Nucleus accumbens (tissue), 56 donors: ENCODE results near the gene PCDH20.
"Not testable (repeated sequence)": the region's sequence is repeated elsewhere in the genome, so short reads cannot be mapped to it uniquely, and the experiment has no call there.

ENCODE experiments used
- DNase-seq, 56 donors: peaks; one replicate each; lab custom pipeline; 2025; lab: John Stamatoyannopoulos, UW

PCDH20 gene, protein sequence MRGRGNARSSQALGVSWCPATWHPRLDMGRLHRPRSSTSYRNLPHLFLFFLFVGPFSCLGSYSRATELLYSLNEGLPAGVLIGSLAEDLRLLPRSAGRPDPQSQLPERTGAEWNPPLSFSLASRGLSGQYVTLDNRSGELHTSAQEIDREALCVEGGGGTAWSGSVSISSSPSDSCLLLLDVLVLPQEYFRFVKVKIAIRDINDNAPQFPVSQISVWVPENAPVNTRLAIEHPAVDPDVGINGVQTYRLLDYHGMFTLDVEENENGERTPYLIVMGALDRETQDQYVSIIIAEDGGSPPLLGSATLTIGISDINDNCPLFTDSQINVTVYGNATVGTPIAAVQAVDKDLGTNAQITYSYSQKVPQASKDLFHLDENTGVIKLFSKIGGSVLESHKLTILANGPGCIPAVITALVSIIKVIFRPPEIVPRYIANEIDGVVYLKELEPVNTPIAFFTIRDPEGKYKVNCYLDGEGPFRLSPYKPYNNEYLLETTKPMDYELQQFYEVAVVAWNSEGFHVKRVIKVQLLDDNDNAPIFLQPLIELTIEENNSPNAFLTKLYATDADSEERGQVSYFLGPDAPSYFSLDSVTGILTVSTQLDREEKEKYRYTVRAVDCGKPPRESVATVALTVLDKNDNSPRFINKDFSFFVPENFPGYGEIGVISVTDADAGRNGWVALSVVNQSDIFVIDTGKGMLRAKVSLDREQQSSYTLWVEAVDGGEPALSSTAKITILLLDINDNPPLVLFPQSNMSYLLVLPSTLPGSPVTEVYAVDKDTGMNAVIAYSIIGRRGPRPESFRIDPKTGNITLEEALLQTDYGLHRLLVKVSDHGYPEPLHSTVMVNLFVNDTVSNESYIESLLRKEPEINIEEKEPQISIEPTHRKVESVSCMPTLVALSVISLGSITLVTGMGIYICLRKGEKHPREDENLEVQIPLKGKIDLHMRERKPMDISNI

DNA sequence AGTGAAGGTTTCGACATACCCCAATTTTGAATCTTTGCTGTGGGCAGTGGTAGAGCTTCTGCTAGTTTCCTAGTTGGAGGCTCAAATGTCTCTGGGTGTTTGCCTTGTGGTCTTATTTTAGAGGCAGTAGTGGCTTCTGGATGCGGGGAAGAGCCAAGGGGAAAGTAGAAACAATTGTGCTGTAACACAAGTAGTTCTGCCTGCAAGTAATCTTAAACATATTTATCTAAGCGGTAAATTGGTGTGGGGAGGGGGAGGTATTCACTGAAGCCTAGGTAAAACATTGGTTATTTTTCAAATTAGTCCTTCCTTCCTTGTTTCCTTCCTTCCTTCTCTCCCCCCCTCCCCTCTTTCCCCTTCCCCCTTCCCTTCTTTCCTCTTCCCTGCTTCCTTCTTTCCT is at the start of gene PCDH20:
PCDH20 (minus strand) TSS at position 101 of the 400 bp plus-strand sequence. CDS start 691 bp downstream, outside the sequence.
- no peak for DNase-seq

DNA sequence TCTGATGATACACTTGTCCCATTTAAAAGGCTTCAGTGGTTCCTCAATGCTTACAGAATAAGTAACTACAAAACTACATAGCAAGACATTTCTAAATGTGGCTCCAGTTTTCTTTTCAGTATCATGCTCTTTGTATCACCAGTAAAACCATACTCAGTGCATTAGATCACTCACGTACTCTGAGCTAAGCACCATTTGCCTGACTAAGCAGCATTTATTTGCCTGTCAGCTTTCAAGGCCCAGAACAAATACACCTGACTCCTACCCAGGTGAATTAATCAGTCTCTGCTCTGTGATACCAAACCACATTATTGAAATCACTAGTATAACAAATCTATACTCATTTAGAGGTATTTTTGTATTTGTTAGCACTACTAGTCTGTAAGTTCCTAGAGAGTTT is 47.4 kb upstream of the PCDH20 start:
- no peak for DNase-seq

DNA sequence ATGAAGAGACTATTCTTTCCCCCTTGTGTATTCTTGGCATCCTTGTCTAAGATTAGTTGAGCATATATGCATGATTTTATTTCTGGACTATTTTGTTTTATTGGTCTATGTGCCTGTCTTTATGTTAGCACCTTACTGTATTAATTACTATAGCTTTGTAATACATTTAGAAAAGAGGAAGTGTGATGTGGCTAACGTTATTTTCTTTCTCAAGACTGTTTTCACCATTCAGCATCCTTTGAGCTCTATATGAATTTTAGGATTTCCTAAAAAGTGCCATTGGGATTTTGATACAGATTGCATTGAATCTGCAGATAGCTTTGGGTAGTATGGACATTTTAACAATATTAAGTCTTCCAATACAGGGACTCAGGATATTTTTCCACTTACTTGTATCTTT is 37.5 kb upstream of the PCDH20 start:
- no peak for DNase-seq

DNA sequence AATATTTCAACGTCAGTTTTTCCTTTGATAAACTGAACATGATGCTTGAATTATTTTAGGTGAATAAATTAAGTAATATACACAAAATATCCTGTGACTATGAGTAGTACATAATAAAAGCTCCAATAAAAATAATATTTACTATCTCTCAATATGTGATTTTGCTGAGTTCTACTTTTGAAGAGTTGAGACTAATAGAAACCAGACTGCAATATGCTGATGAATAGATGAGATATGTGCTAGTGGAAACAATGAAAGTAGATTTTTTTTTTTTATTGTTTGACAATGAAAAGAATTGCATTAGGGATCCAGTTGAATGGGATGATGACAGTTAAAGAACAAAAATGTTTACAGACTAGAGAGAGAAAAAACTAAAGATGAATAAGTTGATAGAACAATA is 16.4 kb upstream of the PCDH20 start:
- DNase-seq: no peak

DNA sequence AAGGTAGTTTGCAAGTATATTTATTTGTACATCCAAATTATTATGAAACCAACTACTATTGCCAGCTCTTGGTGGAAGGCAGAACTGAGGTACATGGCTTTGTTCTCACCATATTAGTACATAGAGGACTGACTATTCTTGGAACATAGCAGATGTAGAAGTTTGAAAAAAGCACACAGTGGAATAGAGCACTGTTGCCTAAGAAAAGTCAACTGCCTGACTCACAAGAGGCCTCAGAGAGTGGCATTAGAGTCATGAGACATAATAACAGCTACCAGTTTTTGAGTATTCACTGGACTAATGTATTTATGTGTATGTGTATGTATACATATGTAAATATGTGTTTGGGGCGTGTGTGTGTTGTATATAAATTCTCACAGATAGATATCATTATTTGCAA is 8.3 kb upstream of the PCDH20 start:
- no peak for DNase-seq

DNA sequence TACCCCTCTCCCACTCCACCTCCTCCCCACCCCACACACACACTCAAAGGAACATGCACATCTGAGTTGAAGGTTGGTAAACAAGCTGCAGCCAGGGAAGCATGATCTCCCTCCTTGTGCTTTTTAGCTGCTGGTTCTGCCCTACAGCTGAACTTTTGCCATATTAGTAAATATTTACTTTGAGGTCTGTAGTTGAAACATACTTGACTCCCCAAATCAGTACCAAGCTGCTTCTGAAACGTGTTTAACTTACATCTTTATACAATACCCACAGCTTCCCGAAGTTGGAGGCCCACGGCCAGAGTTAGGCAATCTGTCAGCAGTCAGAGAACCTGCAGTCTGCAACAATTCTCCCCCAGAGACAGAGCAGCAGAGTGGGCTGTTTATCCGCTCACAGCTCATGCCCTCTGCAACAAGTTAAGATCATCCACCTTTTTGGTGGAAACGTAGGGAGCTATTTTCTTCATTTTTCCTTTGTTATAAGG is 1.5 kb upstream of the PCDH20 start:
- no peak for DNase-seq

DNA sequence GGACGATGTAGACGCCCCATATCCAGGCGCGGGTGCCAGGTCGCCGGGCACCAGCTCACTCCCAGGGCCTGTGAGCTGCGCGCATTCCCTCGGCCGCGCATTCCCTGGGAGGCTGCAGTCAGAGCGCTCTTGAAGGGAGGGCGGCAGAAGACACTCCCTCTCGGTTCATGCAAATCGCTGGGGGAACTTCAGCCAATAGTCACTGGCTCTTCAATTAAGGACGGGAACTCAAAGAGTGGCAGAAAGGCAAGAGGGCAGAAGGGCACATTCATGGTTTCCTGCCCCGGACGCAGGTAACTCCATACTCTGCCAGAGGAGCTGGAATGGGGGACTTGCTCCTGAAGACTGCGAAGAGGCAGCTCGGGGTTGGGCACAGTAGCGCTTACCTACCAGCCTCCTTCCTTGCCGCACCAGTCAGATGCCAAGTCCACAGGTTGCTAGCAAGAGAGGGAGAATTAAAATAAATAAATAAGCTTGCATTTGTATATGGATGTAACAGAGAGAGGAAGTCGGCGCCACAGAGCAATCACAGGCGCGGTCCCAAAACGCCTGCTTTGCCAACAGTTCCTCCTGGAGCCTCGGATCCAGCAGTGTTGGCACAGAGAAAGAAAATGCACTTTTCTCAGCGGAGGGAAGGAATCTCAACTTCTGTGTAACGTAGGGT is 459 bp downstream of the PCDH20 start:
- DNase-seq: peak in 33 of 56 donors; percentile 7 to 68 (median 41)

DNA sequence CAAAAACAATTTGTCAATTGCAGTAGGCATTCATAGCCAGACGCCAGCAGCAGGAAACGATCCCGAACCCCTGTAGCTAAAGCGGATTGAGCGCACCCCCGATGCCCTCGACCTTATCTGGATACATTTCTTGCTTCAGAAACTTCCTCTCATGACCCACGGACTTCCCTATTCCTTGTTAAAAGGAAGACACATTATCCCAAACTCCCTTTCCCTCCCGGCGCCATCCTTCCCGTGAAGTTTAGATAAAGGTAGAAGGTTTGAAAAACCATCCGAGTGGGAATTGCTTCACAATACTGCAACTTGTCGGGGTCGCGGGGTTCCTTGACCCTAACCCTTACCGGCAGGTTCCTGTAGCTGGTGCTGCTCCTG is 977 bp downstream of the PCDH20 start:
- no peak for DNase-seq

DNA sequence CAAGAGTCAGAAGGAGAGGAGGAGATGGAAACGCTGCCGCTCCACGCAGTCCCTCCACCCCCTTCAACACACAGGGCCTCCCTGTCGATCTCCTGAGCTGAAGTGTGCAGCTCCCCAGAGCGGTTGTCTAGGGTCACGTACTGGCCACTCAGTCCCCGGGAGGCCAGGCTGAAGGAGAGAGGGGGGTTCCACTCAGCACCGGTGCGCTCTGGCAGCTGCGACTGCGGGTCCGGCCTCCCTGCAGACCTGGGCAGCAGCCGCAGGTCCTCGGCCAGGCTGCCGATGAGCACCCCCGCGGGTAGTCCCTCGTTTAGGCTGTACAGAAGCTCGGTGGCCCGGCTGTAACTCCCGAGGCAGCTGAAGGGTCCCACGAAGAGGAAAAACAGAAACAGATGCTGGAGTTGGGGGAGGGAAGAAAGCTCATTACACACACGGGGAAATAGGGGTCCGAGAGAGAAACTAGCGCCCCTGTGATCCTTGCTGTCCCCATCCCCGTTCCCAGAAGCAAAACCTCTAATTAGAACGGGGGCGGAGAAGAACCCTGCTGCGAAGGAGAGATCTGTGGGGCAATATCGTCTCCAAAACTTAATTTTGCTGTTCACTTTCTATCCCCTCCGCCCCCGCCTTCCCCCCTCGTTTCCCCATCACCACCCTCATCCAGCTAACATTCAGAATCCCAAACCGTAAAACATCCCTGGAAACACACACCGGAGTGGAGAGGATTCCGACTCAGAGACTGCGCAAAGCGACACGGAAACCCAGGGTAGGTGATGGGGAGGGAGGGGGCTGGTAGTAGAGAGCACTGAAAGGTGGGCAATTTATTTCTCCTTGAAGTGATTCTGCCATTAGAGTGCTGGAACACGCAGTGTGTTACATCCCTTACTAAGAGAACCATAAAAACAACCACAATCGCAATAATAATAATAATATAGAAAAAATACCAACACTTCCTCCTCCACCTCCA is 1.8 kb downstream of the PCDH20 start:
- peak in 11 of 56 donors; percentile 1 to 46 (median 10) for DNase-seq

DNA sequence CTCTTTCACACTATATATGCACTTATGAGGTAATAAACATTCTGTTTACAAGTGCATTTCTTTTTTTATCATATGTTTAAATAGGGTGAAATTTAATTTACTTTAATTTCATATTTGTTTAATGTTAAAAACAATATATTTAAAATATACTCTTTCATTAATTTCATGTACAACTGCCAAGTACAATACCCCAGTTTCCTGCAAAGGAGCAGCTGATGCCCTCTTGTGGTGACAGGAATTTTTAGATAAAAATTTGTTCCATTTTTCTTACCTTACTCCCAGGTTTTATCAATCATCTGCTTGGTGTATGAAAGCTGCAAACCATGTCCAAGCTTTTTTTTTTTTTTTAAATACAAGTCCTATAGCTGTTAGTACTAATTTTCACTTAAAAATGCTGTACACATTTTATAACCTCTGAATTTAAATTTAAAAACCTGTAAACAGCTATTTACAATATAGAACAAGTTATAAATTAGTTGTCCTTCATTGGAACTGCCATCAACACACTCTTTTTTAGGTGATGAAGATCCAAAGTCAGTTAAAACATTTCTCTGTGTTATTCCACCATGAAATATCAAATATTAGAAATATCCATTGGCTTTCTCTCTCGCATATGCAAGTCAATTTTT is 4.9 kb downstream of the PCDH20 start:
- DNase-seq: no peak

DNA sequence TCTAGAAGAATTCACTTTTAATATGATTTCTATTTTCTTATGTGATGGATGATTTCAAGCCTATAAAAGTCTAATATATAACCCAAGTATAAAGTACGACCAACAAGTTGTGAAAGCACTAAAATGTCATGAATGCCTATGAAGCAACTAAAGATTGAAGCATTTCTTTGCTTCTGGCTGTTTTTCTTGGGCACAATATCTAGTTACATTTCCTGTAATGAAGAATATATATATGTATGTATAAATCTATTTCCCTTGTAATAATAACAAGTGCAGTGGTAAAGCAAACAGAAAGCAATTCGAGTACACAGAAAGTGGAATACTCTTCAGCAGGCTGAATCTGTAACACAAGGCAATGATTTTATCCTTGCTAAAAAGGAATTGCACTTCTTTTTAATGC is 5.4 kb downstream of the PCDH20 start:
- no peak for DNase-seq

DNA sequence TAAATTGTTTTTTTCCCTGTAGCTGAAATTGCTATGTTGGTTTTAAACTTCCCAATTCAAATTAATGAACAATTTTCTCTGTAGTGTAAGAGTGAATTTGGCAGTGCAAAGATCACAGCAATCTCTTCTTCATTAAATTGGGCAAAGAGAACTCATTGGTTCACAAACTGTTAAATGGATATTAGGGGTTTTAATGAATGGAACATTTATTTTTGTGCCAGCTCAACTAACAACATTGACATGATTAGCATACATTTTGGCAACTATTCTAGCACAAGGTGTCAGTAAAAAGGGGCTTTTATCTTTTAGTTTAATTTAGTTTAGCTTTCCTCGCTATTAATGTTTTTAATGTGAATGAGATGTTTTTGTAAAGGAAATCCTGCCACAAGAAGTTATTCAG is 7.1 kb downstream of the PCDH20 start:
- no peak for DNase-seq

DNA sequence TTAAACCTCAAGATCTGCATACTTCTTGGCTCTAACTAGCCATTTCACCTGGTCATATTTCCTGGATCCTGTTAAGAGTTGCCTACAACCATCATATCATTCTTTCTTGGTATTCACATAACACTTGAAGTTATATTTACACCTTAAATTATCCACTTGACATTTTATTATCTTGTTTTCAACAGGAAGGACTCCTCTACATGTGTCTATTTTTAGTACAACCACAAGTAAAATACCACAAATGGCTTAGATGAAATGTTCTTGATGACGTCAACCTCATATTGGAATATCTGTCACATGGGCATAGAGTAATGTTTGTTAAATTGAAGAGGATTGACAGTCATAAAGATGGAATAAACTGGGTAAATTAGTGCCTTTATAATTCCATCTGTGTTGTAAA is 9.4 kb downstream of the PCDH20 start:
- no peak for DNase-seq

DNA sequence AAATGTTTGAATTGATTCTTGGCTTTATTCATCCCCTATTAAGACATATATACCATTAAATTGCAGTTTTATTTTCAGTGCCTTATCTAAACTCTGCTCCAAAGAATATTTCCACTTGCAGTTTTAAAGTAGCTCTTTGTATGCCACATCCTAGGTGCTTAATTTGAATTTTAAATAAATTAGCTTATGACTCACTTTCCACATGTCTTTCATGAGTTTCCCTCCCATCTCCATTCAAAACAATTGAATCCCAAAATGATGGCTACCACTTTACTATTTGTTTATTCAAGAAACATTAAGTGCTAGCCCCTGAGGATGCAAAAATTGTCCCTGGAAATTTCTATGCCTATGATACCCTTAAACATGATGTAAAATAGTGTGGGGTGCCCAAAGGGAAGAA is 19.5 kb downstream of the PCDH20 start:
- DNase-seq: no peak

DNA sequence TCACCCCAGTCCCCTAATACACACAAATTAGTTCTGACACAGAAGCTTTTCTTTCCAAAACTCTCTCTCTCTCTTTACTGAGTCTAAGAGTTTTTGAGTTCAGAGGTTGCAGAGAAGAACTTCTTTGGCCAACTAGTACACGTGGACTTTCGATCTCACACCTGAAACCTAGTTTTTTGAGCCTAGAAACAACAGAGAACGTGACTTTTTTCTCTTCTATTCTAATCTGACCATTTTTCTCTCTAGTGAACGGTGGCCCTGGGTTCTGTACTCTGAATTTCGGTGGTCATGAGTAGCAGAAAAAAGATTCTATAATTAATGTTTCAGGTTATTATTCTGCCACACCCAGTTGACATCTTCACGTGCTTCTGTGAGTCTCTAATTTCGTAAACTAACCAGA is 24.2 kb downstream of the PCDH20 start:
- DNase-seq: no peak

DNA sequence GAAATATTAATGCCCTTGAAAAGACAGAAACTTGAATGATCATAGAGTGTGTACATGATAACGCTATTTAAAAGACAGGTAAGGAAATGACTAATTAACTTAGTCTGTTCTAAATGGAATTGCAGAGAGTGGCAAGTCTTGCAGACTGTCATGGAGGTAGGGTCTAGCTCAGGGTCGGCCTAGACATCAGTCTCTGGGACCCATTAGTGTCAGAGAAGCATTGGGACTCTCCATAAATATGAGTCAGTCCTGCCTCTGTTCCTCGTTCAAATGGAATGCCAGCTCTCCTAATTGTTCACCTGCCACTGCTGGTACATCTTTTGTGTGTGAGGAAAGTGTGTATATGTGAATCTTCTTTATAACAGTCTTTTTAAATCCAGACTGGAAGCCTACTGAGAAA is 28.0 kb downstream of the PCDH20 start:
- no peak for DNase-seq

DNA sequence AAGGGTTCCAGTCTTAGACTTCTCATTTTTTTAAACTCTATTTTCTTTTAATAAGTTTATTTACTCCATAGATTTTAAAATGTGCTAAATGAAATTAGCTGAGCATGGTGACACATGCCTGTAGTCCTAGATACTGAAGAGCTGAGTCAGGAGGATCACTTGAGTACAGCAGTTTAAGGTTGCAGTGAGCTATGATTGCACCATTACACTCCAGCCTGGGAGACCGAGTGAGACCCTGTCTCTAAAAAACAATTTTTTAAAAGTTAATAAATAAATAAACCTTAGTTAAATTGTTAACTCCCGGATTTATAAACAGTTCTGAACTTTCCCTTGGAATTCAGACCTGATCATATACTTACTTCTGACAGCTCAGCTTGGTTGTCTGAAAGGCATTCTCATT is 32.5 kb downstream of the PCDH20 start:
- no peak for DNase-seq

DNA sequence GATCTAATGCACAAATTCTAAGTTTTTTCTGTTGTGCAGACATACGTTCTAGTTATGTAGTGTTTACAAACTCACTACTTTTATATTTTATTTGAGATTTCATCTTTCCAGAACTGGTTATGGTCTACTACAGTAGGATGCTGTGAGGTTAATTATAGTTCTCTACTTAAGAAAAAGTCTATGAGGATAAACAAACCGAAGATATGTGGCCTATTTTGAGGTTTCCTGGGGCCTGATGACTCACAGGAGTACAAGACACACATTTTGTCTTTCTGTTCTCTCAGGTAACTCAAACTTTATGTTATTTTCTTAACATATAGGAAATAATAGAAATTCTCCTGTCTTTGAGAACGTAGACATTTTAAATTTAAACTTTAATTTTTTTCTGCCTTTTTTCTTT is 45.1 kb downstream of the PCDH20 start:
- no peak for DNase-seq

DNA sequence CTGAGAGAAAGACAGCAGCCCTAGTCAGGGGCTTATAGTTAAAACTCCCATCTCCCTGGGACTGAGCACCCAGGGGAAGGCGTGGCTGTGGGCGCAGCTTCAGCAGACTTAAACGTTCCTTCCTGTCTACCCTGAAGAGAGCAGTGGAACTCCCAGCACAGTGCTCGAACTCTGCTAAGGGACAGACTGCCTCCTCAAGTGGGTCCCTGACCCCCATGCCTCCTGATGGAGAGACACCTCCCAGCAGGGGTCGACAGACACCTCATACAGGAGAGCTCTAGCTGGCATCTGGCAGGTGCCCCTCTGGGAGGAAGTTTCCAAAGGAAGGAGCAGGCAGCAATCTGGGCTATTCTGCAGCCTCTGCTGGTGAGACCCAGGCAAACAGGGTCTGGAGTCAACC is 51.0 kb downstream of the PCDH20 start:
- DNase-seq: not testable (repeated sequence)
